ENCODE measurements around the gene ATAD3C. TPM values are rescaled to one million over a fixed set of nuclear protein-coding genes. Genes with fewer than 3 reads are reported as not detected.
A peak's percentile ranks its signal among the peaks of the same experiment; 100 is the strongest.

The ATAD3C gene
- total RNA-seq, 1 experiment from 2014 or later, result 10.6 TPM

DNA sequence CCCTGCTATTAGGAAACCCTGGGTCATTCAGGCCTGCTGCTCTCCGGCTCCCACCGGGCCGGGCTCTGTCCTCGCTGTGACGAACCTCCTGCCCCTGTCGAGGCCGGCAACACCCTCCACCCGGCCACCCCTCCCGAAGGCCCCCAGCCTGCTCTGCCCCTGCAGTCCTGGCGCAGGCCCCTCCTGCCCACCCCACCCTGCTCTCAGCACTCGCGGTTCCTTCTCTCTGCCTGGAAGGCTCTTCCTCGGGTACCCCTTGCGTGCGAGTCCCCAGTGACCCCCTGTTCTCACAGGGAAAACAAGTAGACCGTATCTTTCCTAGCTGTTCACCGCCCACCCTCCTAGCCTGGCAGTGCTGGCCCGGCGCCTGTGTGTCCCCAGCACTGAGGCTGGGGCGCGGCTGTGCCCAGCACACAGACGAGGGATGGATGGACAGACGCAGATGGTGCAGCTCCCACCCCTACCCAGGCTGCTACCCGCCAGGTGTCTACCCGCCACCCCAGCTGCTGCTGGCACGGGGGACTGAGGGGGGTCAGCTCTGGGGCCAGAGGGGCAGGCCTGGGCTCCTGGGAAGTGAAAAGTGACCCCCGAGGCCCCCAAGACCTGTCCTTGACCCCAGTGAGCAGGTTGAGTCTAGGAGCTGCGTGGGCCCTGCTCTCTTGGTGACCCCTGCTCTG is 17.1 kb upstream of the ATAD3C start:
- TF ChIP-seq, protein P1, sequence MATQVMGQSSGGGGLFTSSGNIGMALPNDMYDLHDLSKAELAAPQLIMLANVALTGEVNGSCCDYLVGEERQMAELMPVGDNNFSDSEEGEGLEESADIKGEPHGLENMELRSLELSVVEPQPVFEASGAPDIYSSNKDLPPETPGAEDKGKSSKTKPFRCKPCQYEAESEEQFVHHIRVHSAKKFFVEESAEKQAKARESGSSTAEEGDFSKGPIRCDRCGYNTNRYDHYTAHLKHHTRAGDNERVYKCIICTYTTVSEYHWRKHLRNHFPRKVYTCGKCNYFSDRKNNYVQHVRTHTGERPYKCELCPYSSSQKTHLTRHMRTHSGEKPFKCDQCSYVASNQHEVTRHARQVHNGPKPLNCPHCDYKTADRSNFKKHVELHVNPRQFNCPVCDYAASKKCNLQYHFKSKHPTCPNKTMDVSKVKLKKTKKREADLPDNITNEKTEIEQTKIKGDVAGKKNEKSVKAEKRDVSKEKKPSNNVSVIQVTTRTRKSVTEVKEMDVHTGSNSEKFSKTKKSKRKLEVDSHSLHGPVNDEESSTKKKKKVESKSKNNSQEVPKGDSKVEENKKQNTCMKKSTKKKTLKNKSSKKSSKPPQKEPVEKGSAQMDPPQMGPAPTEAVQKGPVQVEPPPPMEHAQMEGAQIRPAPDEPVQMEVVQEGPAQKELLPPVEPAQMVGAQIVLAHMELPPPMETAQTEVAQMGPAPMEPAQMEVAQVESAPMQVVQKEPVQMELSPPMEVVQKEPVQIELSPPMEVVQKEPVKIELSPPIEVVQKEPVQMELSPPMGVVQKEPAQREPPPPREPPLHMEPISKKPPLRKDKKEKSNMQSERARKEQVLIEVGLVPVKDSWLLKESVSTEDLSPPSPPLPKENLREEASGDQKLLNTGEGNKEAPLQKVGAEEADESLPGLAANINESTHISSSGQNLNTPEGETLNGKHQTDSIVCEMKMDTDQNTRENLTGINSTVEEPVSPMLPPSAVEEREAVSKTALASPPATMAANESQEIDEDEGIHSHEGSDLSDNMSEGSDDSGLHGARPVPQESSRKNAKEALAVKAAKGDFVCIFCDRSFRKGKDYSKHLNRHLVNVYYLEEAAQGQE (IDR thresholded peaks at IDR 0.05; ENCODE audit: insufficient read depth in 1 of 2, low read depth in 2 of 2, low read length in 1 of 2), result no peak
- TF ChIP-seq SIN3A (IDR thresholded peaks at IDR 0.05; ENCODE audit: borderline replicate concordance, insufficient read depth, low read depth, low read length), result no peak
- TF ChIP-seq, protein P2, sequence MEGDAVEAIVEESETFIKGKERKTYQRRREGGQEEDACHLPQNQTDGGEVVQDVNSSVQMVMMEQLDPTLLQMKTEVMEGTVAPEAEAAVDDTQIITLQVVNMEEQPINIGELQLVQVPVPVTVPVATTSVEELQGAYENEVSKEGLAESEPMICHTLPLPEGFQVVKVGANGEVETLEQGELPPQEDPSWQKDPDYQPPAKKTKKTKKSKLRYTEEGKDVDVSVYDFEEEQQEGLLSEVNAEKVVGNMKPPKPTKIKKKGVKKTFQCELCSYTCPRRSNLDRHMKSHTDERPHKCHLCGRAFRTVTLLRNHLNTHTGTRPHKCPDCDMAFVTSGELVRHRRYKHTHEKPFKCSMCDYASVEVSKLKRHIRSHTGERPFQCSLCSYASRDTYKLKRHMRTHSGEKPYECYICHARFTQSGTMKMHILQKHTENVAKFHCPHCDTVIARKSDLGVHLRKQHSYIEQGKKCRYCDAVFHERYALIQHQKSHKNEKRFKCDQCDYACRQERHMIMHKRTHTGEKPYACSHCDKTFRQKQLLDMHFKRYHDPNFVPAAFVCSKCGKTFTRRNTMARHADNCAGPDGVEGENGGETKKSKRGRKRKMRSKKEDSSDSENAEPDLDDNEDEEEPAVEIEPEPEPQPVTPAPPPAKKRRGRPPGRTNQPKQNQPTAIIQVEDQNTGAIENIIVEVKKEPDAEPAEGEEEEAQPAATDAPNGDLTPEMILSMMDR (IDR thresholded peaks at IDR 0.05), result no peak
- TF ChIP-seq POLR2AphosphoS5 (IDR thresholded peaks at IDR 0.05; ENCODE audit: low read depth, low read length), result no peak
- TF ChIP-seq TCF7L2 (IDR thresholded peaks at IDR 0.05; ENCODE audit: low read depth, low read length), result no peak
- Histone ChIP-seq H3K27me3 (ENCODE audit: control insufficient read depth, insufficient read depth, low read length) (no peaks in the 10 kb centered on the region), H3K27ac (ENCODE audit: low read length) (peak overlapping the region; percentile 99), H3K4me1 (ENCODE audit: control insufficient read depth, insufficient read depth, low read length) (peaks cover 66% of the 10 kb centered on the region), H3K36me3 (ENCODE audit: control insufficient read depth, insufficient read depth, low read length) (no peaks in the 10 kb centered on the region), H3K9me3 (ENCODE audit: control insufficient read depth, insufficient read depth, low read depth, low read length) (no peaks in the 10 kb centered on the region), H3K4me3 (ENCODE audit: low read depth in 2 of 2, low read length in 2 of 2) (peak overlapping the region in 1 of 2 experiments; percentile 76; a peak in 2 of 4 replicates)
- ATAC-seq, result no peak; the same call in 1 of the 2 replicates
- CTCF ChIA-PET, result interaction anchor here (0.8 to 0.9 kb wide), 2 partner anchors 9 to 33 kb away, joined by 3 to 4 read pairs; partner anchors contain the start of gene CCNL2
- in situ Hi-C loops (cut with HindIII; ENCODE audit: low pct_unique_long_range_greater_than_20kb, low sequenced_read_pairs), result no loop called here
- BruUV-seq (replicated peaks), result TSS peak; percentile 44
- intact Hi-C loops (cut with micrococcal nuclease; ENCODE audit: unreplicated experiment), result no loop called here
- POLR2A ChIA-PET, result interaction anchor here (0.9 to 1.5 kb wide), 2 partner anchors 9 to 25 kb away, joined by 3 to 4 read pairs; no protein-coding TSS in a partner anchor
- no peak for DNase-seq (ENCODE audit: low read depth, low spot score)

DNA sequence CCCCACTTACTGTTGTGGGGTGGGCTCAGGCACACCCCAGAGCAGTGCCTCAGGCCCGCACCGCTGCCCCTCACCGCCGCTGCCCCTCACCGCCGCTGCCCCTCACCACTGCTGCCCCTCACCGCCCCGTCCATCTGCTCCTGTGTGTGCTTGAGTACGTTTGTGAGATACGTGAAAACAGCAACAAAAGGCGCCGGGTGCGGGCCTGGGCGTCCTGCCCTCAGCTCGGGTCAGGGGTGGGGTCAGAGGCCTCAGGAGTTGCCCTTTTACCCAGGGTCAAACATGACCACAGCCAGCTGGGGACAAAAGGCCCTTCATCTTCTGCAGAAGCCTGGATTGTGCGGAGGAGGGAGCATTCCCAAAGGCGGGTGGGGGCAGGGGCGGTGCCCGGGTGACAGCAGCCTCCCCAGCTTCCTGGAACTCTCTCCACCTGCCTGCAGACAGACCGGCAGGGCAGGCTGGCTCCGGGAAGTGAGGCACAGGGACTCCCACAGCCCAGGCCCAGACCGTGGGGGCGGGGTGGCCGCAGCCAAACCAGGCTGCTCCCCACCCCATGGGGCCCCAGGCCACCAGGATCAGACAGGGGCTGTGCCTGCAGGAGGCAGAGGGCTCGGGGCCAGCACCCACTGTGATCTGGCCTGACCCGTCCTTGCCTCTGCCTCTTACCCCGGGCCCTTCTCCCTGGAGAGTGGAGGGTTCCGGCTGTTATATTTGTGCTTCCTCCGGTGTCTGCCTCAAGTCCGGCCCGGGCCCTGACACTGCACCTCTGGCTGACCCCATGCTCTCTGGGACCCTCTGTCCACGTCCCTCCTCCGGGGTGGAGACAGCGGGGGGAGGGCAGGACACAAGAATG is 16.3 kb upstream of the ATAD3C start:
- in situ Hi-C loops (cut with HindIII; ENCODE audit: low pct_unique_long_range_greater_than_20kb, low sequenced_read_pairs), result no loop called here
- ChIA-PET CTCF (interaction anchor here (0.8 kb wide), 1 partner anchor 8 kb away, joined by 3 read pairs; no protein-coding TSS in a partner anchor), POLR2A (interaction anchor here (0.5 to 0.6 kb wide), 2 partner anchors 125 to 476 kb away, joined by 4 to 11 read pairs; no protein-coding TSS in a partner anchor)
- Histone ChIP-seq H3K4me3 (ENCODE audit: low read depth in 2 of 2, low read length in 2 of 2) (peak overlapping the region; percentile 45 to 76), H3K36me3 (ENCODE audit: control insufficient read depth, insufficient read depth, low read length) (no peaks in the 10 kb centered on the region), H3K27me3 (ENCODE audit: control insufficient read depth, insufficient read depth, low read length) (no peaks in the 10 kb centered on the region), H3K9me3 (ENCODE audit: control insufficient read depth, insufficient read depth, low read depth, low read length) (no peaks in the 10 kb centered on the region), H3K4me1 (ENCODE audit: control insufficient read depth, insufficient read depth, low read length) (peaks cover 71% of the 10 kb centered on the region), H3K27ac (ENCODE audit: low read length) (peak overlapping the region; percentile 99)
- peak; percentile 46 for ATAC-seq
- no peak for DNase-seq (ENCODE audit: low read depth, low spot score)
- intact Hi-C loops (cut with micrococcal nuclease; ENCODE audit: unreplicated experiment), result no loop called here
- TF ChIP-seq, protein P2 (IDR thresholded peaks at IDR 0.05), result no peak
- TF ChIP-seq POLR2AphosphoS5 (IDR thresholded peaks at IDR 0.05; ENCODE audit: low read depth, low read length), result peak; percentile 88
- TF ChIP-seq, protein P1 (IDR thresholded peaks at IDR 0.05; ENCODE audit: insufficient read depth in 1 of 2, low read depth in 2 of 2, low read length in 1 of 2), result peak in 1 of 2 experiments; percentile 69; a peak in 1 of 4 replicates
- peak; percentile 79 for TF ChIP-seq TCF7L2 (IDR thresholded peaks at IDR 0.05; ENCODE audit: low read depth, low read length)
- peak; percentile 90; the same call in 1 of the 2 replicates for TF ChIP-seq SIN3A (IDR thresholded peaks at IDR 0.05; ENCODE audit: borderline replicate concordance, insufficient read depth, low read depth, low read length)
- no TSS peak for BruUV-seq (replicated peaks)

All from Panc1 (cell line).